Liver (tissue), 3 donors: ENCODE results near the gene RCSD1.

Experiments
- EGR1 ChIP-seq, 2 donors: IDR thresholded peaks; 2 replicates each; pipeline ENCODE4 v1.6.1; 2016 to 2018; ENCODE audit warnings: antibody characterized with exemption in 2 of 2, low read depth in 2 of 2
- FOXA2 ChIP-seq: IDR thresholded peaks from 2 replicates; pipeline ENCODE4 v1.6.1; 2016; ENCODE audit warnings: antibody characterized with exemption
- GABPA ChIP-seq, 2 donors: IDR thresholded peaks in 1 of 2; conservative IDR thresholded peaks in 1 of 2; 2 replicates each; pipeline ENCODE4 v1.6.1; 2016; ENCODE audit warnings: antibody characterized with exemption in 2 of 2, mild to moderate bottlenecking in 1 of 2, moderate library complexity in 1 of 2
- HNF4A ChIP-seq, 2 donors: conservative IDR thresholded peaks; 2 replicates each; pipeline ENCODE4 v1.6.1; 2016; ENCODE audit warnings: antibody characterized with exemption in 2 of 2, mild to moderate bottlenecking in 2 of 2
- SP1 ChIP-seq: IDR thresholded peaks from 2 replicates; pipeline ENCODE4 v1.6.1; 2018; ENCODE audit warnings: antibody characterized with exemption, mild to moderate bottlenecking
- YY1 ChIP-seq: IDR thresholded peaks from 2 replicates; pipeline ENCODE4 v1.6.1; 2016; ENCODE audit warnings: antibody characterized with exemption, mild to moderate bottlenecking
- ZBTB33 ChIP-seq: IDR thresholded peaks from 2 replicates; pipeline ENCODE4 v1.6.1; 2016; ENCODE audit warnings: antibody characterized with exemption
- TF ChIP-seq, protein P1 (sequence below): fragments of 150-350 bp; IDR thresholded peaks from 2 replicates; pipeline ENCODE4 v1.5.1; 2017; ENCODE audit warnings: improper control_type of control experiment, low read depth, low read length; ENCODE audit not compliant: missing input control
- donor health status: healthy.
- donor health status: healthy.

GRCh38 chr1:167617153-167618147 is 12.6 kb upstream of the RCSD1 start:
- no peak for TF ChIP-seq EGR1 (IDR thresholded peaks at IDR 0.05; ENCODE audit: low read depth in 2 of 2)
- TF ChIP-seq HNF4A (conservative IDR thresholded peaks at IDR 0.05) = no peak
- TF ChIP-seq, protein P1, sequence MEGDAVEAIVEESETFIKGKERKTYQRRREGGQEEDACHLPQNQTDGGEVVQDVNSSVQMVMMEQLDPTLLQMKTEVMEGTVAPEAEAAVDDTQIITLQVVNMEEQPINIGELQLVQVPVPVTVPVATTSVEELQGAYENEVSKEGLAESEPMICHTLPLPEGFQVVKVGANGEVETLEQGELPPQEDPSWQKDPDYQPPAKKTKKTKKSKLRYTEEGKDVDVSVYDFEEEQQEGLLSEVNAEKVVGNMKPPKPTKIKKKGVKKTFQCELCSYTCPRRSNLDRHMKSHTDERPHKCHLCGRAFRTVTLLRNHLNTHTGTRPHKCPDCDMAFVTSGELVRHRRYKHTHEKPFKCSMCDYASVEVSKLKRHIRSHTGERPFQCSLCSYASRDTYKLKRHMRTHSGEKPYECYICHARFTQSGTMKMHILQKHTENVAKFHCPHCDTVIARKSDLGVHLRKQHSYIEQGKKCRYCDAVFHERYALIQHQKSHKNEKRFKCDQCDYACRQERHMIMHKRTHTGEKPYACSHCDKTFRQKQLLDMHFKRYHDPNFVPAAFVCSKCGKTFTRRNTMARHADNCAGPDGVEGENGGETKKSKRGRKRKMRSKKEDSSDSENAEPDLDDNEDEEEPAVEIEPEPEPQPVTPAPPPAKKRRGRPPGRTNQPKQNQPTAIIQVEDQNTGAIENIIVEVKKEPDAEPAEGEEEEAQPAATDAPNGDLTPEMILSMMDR = no peak
- no peak for TF ChIP-seq GABPA (IDR thresholded peaks at IDR 0.05 in 1 of 2, conservative IDR thresholded peaks at IDR 0.05 in 1 of 2)
- no peak for TF ChIP-seq FOXA2
- no peak for TF ChIP-seq YY1
- TF ChIP-seq ZBTB33 = no peak
- peak; percentile 83 for TF ChIP-seq SP1
